HG02981 (cell line): ENCODE measurements around the gene KRTAP1-1.
"Not testable (repeated sequence)": the region's sequence is repeated elsewhere in the genome, so short reads cannot be mapped to it uniquely, and the experiment has no call there.

Experiments
- ATAC-seq: cut with Tn5 transposase; IDR thresholded peaks from one replicate; pipeline ENCODE4 v1.9.1; 2021; ENCODE audit warnings: mild to moderate bottlenecking, moderate library complexity; ENCODE audit not compliant: unreplicated experiment

Gene KRTAP1-1

GRCh38 chr17:41040783-41041571 is at the start of gene KRTAP1-1:
Gene KRTAP1-1, minus strand, starts transcription at chr17:41041450. Its CDS starts 53 bp downstream, at chr17:41041397.
- ATAC-seq = not testable (repeated sequence)

- ATAC-seq = not testable (repeated sequence)
Observed at GRCh38 chr17:41088760-41089352, 47.6 kb upstream of the KRTAP1-1 start.

GRCh38 chr17:41084100-41084856 is 43.0 kb upstream of the KRTAP1-1 start, which contains the start of gene KRTAP4-7:
Gene KRTAP4-7, plus strand, starts transcription at chr17:41084150. Its CDS starts 57 bp downstream, at chr17:41084207.
- ATAC-seq = not testable (repeated sequence)

GRCh38 chr17:41083427-41083826 is 42.2 kb upstream of the KRTAP1-1 start:
- ATAC-seq = not testable (repeated sequence)

GRCh38 chr17:41082626-41083025 is 41.4 kb upstream of the KRTAP1-1 start:
- no peak for ATAC-seq

- no peak for ATAC-seq
Observed at GRCh38 chr17:41076788-41077187, 35.5 kb upstream of the KRTAP1-1 start.

GRCh38 chr17:41073676-41074075 is 32.4 kb upstream of the KRTAP1-1 start:
- ATAC-seq = no peak

GRCh38 chr17:41071606-41072360 is 30.5 kb upstream of the KRTAP1-1 start:
- no peak for ATAC-seq

GRCh38 chr17:41069031-41069430 is 27.8 kb upstream of the KRTAP1-1 start:
- no peak for ATAC-seq

GRCh38 chr17:41067281-41067680 is 26.0 kb upstream of the KRTAP1-1 start:
- ATAC-seq = no peak

- no peak for ATAC-seq
Observed at GRCh38 chr17:41065829-41066624, 24.8 kb upstream of the KRTAP1-1 start, which contains the start of gene KRTAP2-4. Gene KRTAP2-4, minus strand, starts transcription at chr17:41065879. Its CDS starts 34 bp downstream, at chr17:41065845.

GRCh38 chr17:41065016-41065689 is 23.9 kb upstream of the KRTAP1-1 start:
- ATAC-seq = not testable (repeated sequence)

- no peak for ATAC-seq
Observed at GRCh38 chr17:41064301-41064700, 23.1 kb upstream of the KRTAP1-1 start.

- ATAC-seq = no peak
Observed at GRCh38 chr17:41063449-41063848, 22.2 kb upstream of the KRTAP1-1 start.

- no peak for ATAC-seq
Observed at GRCh38 chr17:41061964-41062363, 20.7 kb upstream of the KRTAP1-1 start.

- no peak for ATAC-seq
Observed at GRCh38 chr17:41060052-41060604, 18.9 kb upstream of the KRTAP1-1 start, which contains the start of gene KRTAP2-3. Gene KRTAP2-3, minus strand, starts transcription at chr17:41060114. Its CDS starts 64 bp downstream, at chr17:41060050.

GRCh38 chr17:41059276-41060051 is 18.2 kb upstream of the KRTAP1-1 start:
- not testable (repeated sequence) for ATAC-seq

- no peak for ATAC-seq
Observed at GRCh38 chr17:41058741-41059140, 17.5 kb upstream of the KRTAP1-1 start.
